ENCODE data around the gene ZFYVE21. TPM values are rescaled to one million over a fixed set of nuclear protein-coding genes. Genes with fewer than 3 reads are reported as not detected.

ZFYVE21 gene
- total and polyA plus RNA-seq, 2 donors (not counting 1 experiment from before 2014, with no cell fraction given): 84.9 to 94.5 TPM

- H4K20me1 ChIP-seq (ENCODE audit: control insufficient read depth, extremely low read depth, insufficient read depth, low read length): no peaks in the 10 kb centered on the region
- H3K4me2 ChIP-seq (ENCODE audit: extremely low read depth, insufficient read depth, low read length): no peak overlapping the region
- H3K79me2 ChIP-seq (ENCODE audit: control insufficient read depth, insufficient read depth, low read length): peaks cover 14% of the 10 kb centered on the region
- no peak overlapping the region for H3K4me3 ChIP-seq (replicated peaks in 1 of 4; ENCODE audit: control extremely low read depth in 1 of 4, insufficient read depth in 1 of 4, low read depth in 3 of 4, low read length in 4 of 4)
- no peak overlapping the region for H3K27ac ChIP-seq (ENCODE audit: insufficient read depth, low read length)
- H3K36me3 ChIP-seq (ENCODE audit: control insufficient read depth, insufficient read depth, low read length): peaks cover 24% of the 10 kb centered on the region
- H3K4me1 ChIP-seq (ENCODE audit: control insufficient read depth, extremely low read depth, insufficient read depth, low read length): peaks cover 3% of the 10 kb centered on the region
- no peak overlapping the region for H2AFZ ChIP-seq (ENCODE audit: low read length)
- TF ChIP-seq CTCF (conservative IDR thresholded peaks at IDR 0.05 in 1 of 2, IDR thresholded peaks at IDR 0.05 in 1 of 2; ENCODE audit: low read depth in 1 of 2, low read length in 2 of 2) (no peak), EZH2 (IDR thresholded peaks at IDR 0.05; ENCODE audit: low read length, missing control alignments) (no peak)
- no peaks in the 10 kb centered on the region for H3K27me3 ChIP-seq (ENCODE audit: control insufficient read depth, insufficient read depth, low read length)
- no peak for DNase-seq (ENCODE audit: low read depth in 2 of 2)
- no peak overlapping the region for H3K9ac ChIP-seq (ENCODE audit: insufficient read depth, low read length)
- no peaks in the 10 kb centered on the region for H3K9me3 ChIP-seq (ENCODE audit: control insufficient read depth, insufficient read depth, low read depth, low read length)
These were observed 38.5 kb upstream of the ZFYVE21 start for GRCh38 chr14:103676881-103677675.

- Histone ChIP-seq H3K9me3 (ENCODE audit: control insufficient read depth, insufficient read depth, low read depth, low read length) (no peaks in the 10 kb centered on the region), H3K4me1 (ENCODE audit: control insufficient read depth, extremely low read depth, insufficient read depth, low read length) (peaks cover 3% of the 10 kb centered on the region), H3K27ac (ENCODE audit: insufficient read depth, low read length) (peak overlapping the region; percentile 11), H4K20me1 (ENCODE audit: control insufficient read depth, extremely low read depth, insufficient read depth, low read length) (no peaks in the 10 kb centered on the region), H3K79me2 (ENCODE audit: control insufficient read depth, insufficient read depth, low read length) (peaks cover 22% of the 10 kb centered on the region), H3K27me3 (ENCODE audit: control insufficient read depth, insufficient read depth, low read length) (no peaks in the 10 kb centered on the region), H3K4me3 (replicated peaks in 1 of 4; ENCODE audit: control extremely low read depth in 1 of 4, insufficient read depth in 1 of 4, low read depth in 3 of 4, low read length in 4 of 4) (no peak overlapping the region), H2AFZ (ENCODE audit: low read length) (no peak overlapping the region), H3K9ac (ENCODE audit: insufficient read depth, low read length) (no peak overlapping the region), H3K4me2 (ENCODE audit: extremely low read depth, insufficient read depth, low read length) (no peak overlapping the region), H3K36me3 (ENCODE audit: control insufficient read depth, insufficient read depth, low read length) (peaks cover 27% of the 10 kb centered on the region)
- peak in 1 of 2 donors; percentile 31 for DNase-seq (ENCODE audit: low read depth in 2 of 2)
- TF ChIP-seq CTCF (conservative IDR thresholded peaks at IDR 0.05 in 1 of 2, IDR thresholded peaks at IDR 0.05 in 1 of 2; ENCODE audit: low read depth in 1 of 2, low read length in 2 of 2) (peak; percentile 39 to 53), EZH2 (IDR thresholded peaks at IDR 0.05; ENCODE audit: low read length, missing control alignments) (no peak)
These were observed 36.3 kb upstream of the ZFYVE21 start for GRCh38 chr14:103679351-103679750.

GRCh38 chr14:103680491-103681231, 34.9 kb upstream of the ZFYVE21 start:
- TF ChIP-seq CTCF (conservative IDR thresholded peaks at IDR 0.05 in 1 of 2, IDR thresholded peaks at IDR 0.05 in 1 of 2; ENCODE audit: low read depth in 1 of 2, low read length in 2 of 2) (no peak), EZH2 (IDR thresholded peaks at IDR 0.05; ENCODE audit: low read length, missing control alignments) (no peak)
- Histone ChIP-seq H3K27ac (ENCODE audit: insufficient read depth, low read length) (no peak overlapping the region), H3K79me2 (ENCODE audit: control insufficient read depth, insufficient read depth, low read length) (peaks cover 31% of the 10 kb centered on the region), H2AFZ (ENCODE audit: low read length) (no peak overlapping the region), H4K20me1 (ENCODE audit: control insufficient read depth, extremely low read depth, insufficient read depth, low read length) (no peaks in the 10 kb centered on the region), H3K36me3 (ENCODE audit: control insufficient read depth, insufficient read depth, low read length) (peaks cover 29% of the 10 kb centered on the region), H3K4me3 (replicated peaks in 1 of 4; ENCODE audit: control extremely low read depth in 1 of 4, insufficient read depth in 1 of 4, low read depth in 3 of 4, low read length in 4 of 4) (no peak overlapping the region), H3K9me3 (ENCODE audit: control insufficient read depth, insufficient read depth, low read depth, low read length) (no peaks in the 10 kb centered on the region), H3K4me1 (ENCODE audit: control insufficient read depth, extremely low read depth, insufficient read depth, low read length) (peaks cover 3% of the 10 kb centered on the region), H3K27me3 (ENCODE audit: control insufficient read depth, insufficient read depth, low read length) (no peaks in the 10 kb centered on the region), H3K4me2 (ENCODE audit: extremely low read depth, insufficient read depth, low read length) (no peak overlapping the region), H3K9ac (ENCODE audit: insufficient read depth, low read length) (no peak overlapping the region)
- DNase-seq (ENCODE audit: low read depth in 2 of 2): no peak

All from fibroblast of lung (primary cell).